GM12878 (cell line): ENCODE results near the gene UBE2I. TPM values are rescaled to one million over a fixed set of nuclear protein-coding genes. Genes with fewer than 3 reads are reported as not detected.

Experiments used
- GABPA ChIP-seq: IDR thresholded peaks from 2 replicates; pipeline ENCODE4 v1.6.1; 2014; ENCODE audit warnings: antibody characterized with exemption, low read depth, mild to moderate bottlenecking, inconsistent platforms
- KAT2A ChIP-seq: conservative IDR thresholded peaks from 2 replicates; pipeline ENCODE4 v1.6.1; 2011; ENCODE audit warnings: low read depth, low read length; ENCODE audit not compliant: control insufficient read depth
- NFYA ChIP-seq: IDR thresholded peaks from 2 replicates; pipeline ENCODE4 v1.6.1; 2011; ENCODE audit warnings: low read depth, mild to moderate bottlenecking, low read length, improper control_type of control experiment, borderline replicate concordance
- POLR2A ChIP-seq: IDR thresholded peaks from 2 replicates; pipeline ENCODE4 v1.6.1; 2011; ENCODE audit warnings: low read depth, mild to moderate bottlenecking, low read length
- ZNF207 ChIP-seq: fragments of 450-650 bp; IDR thresholded peaks from 2 replicates; pipeline ENCODE4 v1.6.1; 2014; ENCODE audit warnings: antibody characterized with exemption, mild to moderate bottlenecking, borderline replicate concordance
- polyA plus RNA-seq, 11 experiments: library from polyadenylated mRNA; depleted of rRNA in 4 of 11; unstranded in 6 of 11; stranded (reverse) in 5 of 11; fragments of >200 nt; fragmentation: Nextera tagmentation in 4 of 11; fragmentation: Illumina TruSeq in 1 of 11; extraction: Ambion mirVana in 4 of 11; extraction: Trizol in 1 of 11; gene quantifications; 1 replicate in 1 of 11; 2 replicates in 10 of 11; pipeline versions ENCODE4 v1.2.1 to v1.2.3, GENCODE V29; 2011 to 2016; ENCODE audit warnings: inconsistent platforms in 2 of 11, missing spikeins in 2 of 11, low read depth in 1 of 11
- total RNA-seq, 4 experiments: library from RNA; depleted of rRNA in 3 of 4; stranded (reverse); fragments of >200 nt in 3 of 4; fragmentation: Illumina TruSeq in 1 of 4; extraction: Trizol in 1 of 4; gene quantifications; 2 replicates each; pipeline versions ENCODE4 v1.2.1 to v1.2.3, GENCODE V29; 2013 to 2021
- TF ChIP-seq, protein P1 (sequence below): fragments of 450-650 bp; conservative IDR thresholded peaks from 2 replicates; pipeline ENCODE4 v1.6.1; 2017; ENCODE audit warnings: mild to moderate bottlenecking, moderate library complexity
- TF ChIP-seq, protein P2 (sequence below): IDR thresholded peaks from 2 replicates; pipeline ENCODE4 v1.6.1; 2011; ENCODE audit warnings: borderline replicate concordance, low read depth, mild to moderate bottlenecking, moderate library complexity, mixed read lengths, low read length; ENCODE audit not compliant: insufficient read depth; ENCODE audit errors: extremely low read length
- TF ChIP-seq, protein P3 (sequence below), 3 experiments: IDR thresholded peaks in 2 of 3; conservative IDR thresholded peaks in 1 of 3; 2 replicates each; pipeline ENCODE4 v1.5.1; 2011; ENCODE audit warnings: low read depth in 3 of 3, low read length in 3 of 3, mild to moderate bottlenecking in 3 of 3, control low read depth in 2 of 3, moderate library complexity in 2 of 3, inconsistent platforms in 1 of 3, mixed read lengths in 1 of 3; ENCODE audit not compliant: control insufficient read depth in 2 of 3, insufficient read depth in 1 of 3; ENCODE audit errors: extremely low read depth in 1 of 3
- TF ChIP-seq, protein P4 (sequence below): IDR thresholded peaks from 2 replicates; pipeline ENCODE4 v1.6.1; 2012; ENCODE audit warnings: low read depth, low read length, improper control_type of control experiment
- TF ChIP-seq, protein P5 (sequence below): IDR thresholded peaks from 2 replicates; pipeline ENCODE4 v1.6.1; 2012; ENCODE audit warnings: mild to moderate bottlenecking, low read depth, low read length
- TF ChIP-seq, protein P6 (sequence below): fragments of 450-650 bp; IDR thresholded peaks from 2 replicates; pipeline ENCODE4 v1.6.1; 2017; ENCODE audit warnings: antibody characterized with exemption, mild to moderate bottlenecking, moderate library complexity

UBE2I gene
- total and polyA plus RNA-seq, 10 of the 15 experiments (the other 5 are each of a cell fraction or from before 2014, with no cell fraction given): 47.5 to 243 (median 194) TPM

DNA sequence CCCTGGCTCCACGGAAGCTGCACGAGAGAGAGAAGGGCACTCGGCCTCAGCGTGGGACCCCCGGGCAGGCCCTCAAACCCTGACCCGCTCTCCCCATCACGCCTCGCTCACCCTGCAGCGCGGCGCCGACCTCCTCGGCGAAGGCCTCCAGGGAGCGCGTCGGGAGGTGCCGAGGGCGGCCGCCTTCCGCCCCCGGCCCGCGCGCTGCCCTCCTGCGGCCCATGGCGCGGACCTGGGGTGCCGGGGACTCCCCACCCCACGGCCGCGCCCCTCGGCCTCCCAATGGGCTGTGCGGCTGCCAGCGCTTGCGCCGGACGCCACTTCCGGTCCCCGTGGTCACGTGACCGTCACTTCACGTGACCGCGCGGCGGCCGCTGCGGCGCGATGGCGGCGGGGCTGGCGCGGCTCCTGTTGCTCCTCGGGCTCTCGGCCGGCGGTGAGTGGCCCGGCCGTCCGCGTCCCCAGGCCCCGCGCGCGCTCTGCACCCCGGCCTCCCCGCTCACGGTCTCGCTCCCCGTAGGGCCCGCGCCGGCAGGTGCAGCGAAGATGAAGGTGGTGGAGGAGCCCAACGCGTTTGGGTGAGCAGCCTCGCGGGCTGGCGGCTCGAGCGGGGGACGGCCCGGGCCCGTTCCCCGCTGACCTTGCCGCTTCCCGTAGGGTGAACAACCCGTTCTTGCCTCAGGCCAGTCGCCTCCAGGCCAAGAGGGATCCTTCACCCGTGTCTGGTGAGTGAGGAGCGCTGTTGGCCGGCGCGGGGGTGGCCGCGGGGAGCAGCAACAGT is 42.3 kb downstream of the UBE2I start, which contains the start of the genes GNPTG and TSR3 (continued):
- TF ChIP-seq, protein P1, sequence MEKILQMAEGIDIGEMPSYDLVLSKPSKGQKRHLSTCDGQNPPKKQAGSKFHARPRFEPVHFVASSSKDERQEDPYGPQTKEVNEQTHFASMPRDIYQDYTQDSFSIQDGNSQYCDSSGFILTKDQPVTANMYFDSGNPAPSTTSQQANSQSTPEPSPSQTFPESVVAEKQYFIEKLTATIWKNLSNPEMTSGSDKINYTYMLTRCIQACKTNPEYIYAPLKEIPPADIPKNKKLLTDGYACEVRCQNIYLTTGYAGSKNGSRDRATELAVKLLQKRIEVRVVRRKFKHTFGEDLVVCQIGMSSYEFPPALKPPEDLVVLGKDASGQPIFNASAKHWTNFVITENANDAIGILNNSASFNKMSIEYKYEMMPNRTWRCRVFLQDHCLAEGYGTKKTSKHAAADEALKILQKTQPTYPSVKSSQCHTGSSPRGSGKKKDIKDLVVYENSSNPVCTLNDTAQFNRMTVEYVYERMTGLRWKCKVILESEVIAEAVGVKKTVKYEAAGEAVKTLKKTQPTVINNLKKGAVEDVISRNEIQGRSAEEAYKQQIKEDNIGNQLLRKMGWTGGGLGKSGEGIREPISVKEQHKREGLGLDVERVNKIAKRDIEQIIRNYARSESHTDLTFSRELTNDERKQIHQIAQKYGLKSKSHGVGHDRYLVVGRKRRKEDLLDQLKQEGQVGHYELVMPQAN: peak; percentile 98
- TF ChIP-seq, protein P2, sequence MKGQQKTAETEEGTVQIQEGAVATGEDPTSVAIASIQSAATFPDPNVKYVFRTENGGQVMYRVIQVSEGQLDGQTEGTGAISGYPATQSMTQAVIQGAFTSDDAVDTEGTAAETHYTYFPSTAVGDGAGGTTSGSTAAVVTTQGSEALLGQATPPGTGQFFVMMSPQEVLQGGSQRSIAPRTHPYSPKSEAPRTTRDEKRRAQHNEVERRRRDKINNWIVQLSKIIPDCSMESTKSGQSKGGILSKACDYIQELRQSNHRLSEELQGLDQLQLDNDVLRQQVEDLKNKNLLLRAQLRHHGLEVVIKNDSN: peak; percentile 100
- TF ChIP-seq, protein P3, sequence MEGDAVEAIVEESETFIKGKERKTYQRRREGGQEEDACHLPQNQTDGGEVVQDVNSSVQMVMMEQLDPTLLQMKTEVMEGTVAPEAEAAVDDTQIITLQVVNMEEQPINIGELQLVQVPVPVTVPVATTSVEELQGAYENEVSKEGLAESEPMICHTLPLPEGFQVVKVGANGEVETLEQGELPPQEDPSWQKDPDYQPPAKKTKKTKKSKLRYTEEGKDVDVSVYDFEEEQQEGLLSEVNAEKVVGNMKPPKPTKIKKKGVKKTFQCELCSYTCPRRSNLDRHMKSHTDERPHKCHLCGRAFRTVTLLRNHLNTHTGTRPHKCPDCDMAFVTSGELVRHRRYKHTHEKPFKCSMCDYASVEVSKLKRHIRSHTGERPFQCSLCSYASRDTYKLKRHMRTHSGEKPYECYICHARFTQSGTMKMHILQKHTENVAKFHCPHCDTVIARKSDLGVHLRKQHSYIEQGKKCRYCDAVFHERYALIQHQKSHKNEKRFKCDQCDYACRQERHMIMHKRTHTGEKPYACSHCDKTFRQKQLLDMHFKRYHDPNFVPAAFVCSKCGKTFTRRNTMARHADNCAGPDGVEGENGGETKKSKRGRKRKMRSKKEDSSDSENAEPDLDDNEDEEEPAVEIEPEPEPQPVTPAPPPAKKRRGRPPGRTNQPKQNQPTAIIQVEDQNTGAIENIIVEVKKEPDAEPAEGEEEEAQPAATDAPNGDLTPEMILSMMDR (IDR thresholded peaks at IDR 0.05 in 2 of 3, conservative IDR thresholded peaks at IDR 0.05 in 1 of 3; ENCODE audit: control insufficient read depth in 2 of 3, extremely low read depth in 1 of 3, insufficient read depth in 1 of 3, low read depth in 3 of 3, low read length in 3 of 3): no peak
- peak; percentile 84; the same call in 1 of the 2 replicates for TF ChIP-seq POLR2A
- no peak for TF ChIP-seq KAT2A
- TF ChIP-seq, protein P4, sequence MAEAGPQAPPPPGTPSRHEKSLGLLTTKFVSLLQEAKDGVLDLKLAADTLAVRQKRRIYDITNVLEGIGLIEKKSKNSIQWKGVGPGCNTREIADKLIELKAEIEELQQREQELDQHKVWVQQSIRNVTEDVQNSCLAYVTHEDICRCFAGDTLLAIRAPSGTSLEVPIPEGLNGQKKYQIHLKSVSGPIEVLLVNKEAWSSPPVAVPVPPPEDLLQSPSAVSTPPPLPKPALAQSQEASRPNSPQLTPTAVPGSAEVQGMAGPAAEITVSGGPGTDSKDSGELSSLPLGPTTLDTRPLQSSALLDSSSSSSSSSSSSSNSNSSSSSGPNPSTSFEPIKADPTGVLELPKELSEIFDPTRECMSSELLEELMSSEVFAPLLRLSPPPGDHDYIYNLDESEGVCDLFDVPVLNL: no peak
- TF ChIP-seq, protein P5, sequence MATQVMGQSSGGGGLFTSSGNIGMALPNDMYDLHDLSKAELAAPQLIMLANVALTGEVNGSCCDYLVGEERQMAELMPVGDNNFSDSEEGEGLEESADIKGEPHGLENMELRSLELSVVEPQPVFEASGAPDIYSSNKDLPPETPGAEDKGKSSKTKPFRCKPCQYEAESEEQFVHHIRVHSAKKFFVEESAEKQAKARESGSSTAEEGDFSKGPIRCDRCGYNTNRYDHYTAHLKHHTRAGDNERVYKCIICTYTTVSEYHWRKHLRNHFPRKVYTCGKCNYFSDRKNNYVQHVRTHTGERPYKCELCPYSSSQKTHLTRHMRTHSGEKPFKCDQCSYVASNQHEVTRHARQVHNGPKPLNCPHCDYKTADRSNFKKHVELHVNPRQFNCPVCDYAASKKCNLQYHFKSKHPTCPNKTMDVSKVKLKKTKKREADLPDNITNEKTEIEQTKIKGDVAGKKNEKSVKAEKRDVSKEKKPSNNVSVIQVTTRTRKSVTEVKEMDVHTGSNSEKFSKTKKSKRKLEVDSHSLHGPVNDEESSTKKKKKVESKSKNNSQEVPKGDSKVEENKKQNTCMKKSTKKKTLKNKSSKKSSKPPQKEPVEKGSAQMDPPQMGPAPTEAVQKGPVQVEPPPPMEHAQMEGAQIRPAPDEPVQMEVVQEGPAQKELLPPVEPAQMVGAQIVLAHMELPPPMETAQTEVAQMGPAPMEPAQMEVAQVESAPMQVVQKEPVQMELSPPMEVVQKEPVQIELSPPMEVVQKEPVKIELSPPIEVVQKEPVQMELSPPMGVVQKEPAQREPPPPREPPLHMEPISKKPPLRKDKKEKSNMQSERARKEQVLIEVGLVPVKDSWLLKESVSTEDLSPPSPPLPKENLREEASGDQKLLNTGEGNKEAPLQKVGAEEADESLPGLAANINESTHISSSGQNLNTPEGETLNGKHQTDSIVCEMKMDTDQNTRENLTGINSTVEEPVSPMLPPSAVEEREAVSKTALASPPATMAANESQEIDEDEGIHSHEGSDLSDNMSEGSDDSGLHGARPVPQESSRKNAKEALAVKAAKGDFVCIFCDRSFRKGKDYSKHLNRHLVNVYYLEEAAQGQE: peak; percentile 48; the same call in 1 of the 2 replicates
- TF ChIP-seq, protein P6, sequence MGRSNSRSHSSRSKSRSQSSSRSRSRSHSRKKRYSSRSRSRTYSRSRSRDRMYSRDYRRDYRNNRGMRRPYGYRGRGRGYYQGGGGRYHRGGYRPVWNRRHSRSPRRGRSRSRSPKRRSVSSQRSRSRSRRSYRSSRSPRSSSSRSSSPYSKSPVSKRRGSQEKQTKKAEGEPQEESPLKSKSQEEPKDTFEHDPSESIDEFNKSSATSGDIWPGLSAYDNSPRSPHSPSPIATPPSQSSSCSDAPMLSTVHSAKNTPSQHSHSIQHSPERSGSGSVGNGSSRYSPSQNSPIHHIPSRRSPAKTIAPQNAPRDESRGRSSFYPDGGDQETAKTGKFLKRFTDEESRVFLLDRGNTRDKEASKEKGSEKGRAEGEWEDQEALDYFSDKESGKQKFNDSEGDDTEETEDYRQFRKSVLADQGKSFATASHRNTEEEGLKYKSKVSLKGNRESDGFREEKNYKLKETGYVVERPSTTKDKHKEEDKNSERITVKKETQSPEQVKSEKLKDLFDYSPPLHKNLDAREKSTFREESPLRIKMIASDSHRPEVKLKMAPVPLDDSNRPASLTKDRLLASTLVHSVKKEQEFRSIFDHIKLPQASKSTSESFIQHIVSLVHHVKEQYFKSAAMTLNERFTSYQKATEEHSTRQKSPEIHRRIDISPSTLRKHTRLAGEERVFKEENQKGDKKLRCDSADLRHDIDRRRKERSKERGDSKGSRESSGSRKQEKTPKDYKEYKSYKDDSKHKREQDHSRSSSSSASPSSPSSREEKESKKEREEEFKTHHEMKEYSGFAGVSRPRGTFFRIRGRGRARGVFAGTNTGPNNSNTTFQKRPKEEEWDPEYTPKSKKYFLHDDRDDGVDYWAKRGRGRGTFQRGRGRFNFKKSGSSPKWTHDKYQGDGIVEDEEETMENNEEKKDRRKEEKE: no peak
- no peak; the same call in 1 of the 2 replicates for TF ChIP-seq GABPA
- no peak for TF ChIP-seq NFYA
- TF ChIP-seq ZNF207: peak; percentile 76; the same call in 1 of the 2 replicates
